ENCODE measurements around the gene OR2Z1.

DNA sequence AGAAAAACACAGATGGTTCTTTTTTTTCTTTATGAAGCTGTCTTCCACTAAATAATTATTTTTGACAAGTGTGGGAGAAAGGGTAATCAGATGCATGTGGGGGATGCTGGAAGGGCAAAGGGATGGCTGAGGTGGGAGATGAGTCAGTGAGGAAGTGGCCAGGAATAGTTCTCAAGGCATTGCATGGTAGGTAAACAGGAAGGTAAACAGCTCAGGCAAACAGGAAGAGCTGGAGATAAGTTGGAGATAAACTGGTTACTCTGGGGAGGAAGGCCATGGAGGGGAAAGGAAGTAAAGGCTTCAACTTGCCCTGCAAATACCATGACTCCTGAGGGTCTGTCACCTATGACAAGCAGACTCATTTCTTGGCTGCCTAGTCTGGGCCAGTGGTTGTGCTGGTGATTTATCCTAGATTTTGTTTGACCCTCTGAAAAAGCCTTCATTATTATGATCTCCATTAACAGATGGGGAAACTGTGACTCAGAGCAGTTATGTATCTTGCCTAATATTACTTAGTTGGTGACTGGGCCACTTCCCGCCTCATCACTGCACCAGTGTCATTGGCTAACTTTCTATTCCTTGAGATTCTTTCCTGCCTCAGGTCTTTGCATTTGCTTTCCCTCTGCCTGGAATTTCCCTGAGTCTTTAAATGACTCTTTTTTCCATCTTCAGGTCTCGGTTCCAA is 39.9 kb upstream of the OR2Z1 start:
- TF ChIP-seq SMC3 (IDR thresholded peaks at IDR 0.05): no peak
- TF ChIP-seq, protein P1, sequence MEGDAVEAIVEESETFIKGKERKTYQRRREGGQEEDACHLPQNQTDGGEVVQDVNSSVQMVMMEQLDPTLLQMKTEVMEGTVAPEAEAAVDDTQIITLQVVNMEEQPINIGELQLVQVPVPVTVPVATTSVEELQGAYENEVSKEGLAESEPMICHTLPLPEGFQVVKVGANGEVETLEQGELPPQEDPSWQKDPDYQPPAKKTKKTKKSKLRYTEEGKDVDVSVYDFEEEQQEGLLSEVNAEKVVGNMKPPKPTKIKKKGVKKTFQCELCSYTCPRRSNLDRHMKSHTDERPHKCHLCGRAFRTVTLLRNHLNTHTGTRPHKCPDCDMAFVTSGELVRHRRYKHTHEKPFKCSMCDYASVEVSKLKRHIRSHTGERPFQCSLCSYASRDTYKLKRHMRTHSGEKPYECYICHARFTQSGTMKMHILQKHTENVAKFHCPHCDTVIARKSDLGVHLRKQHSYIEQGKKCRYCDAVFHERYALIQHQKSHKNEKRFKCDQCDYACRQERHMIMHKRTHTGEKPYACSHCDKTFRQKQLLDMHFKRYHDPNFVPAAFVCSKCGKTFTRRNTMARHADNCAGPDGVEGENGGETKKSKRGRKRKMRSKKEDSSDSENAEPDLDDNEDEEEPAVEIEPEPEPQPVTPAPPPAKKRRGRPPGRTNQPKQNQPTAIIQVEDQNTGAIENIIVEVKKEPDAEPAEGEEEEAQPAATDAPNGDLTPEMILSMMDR (IDR thresholded peaks at IDR 0.05): no peak
- no peak for TF ChIP-seq ESRRA (IDR thresholded peaks at IDR 0.05; ENCODE audit: borderline replicate concordance, low read length)
- no peak for TF ChIP-seq JUN (IDR thresholded peaks at IDR 0.05)
- TF ChIP-seq, protein P2, sequence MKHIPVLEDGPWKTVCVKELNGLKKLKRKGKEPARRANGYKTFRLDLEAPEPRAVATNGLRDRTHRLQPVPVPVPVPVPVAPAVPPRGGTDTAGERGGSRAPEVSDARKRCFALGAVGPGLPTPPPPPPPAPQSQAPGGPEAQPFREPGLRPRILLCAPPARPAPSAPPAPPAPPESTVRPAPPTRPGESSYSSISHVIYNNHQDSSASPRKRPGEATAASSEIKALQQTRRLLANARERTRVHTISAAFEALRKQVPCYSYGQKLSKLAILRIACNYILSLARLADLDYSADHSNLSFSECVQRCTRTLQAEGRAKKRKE (CRISPR knock-in tag; IDR thresholded peaks at IDR 0.05; ENCODE audit: low read depth): no peak
- no peak for TF ChIP-seq BHLHE40 (IDR thresholded peaks at IDR 0.05; ENCODE audit: low read depth, low read length)
- TF ChIP-seq EP300 (IDR thresholded peaks at IDR 0.05): no peak
- no peak for TF ChIP-seq CEBPB (IDR thresholded peaks at IDR 0.05)
- TF ChIP-seq RAD21 (conservative IDR thresholded peaks at IDR 0.05 in 1 of 2, IDR thresholded peaks at IDR 0.05 in 1 of 2): no peak
- TF ChIP-seq, protein P3, sequence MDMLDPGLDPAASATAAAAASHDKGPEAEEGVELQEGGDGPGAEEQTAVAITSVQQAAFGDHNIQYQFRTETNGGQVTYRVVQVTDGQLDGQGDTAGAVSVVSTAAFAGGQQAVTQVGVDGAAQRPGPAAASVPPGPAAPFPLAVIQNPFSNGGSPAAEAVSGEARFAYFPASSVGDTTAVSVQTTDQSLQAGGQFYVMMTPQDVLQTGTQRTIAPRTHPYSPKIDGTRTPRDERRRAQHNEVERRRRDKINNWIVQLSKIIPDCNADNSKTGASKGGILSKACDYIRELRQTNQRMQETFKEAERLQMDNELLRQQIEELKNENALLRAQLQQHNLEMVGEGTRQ (IDR thresholded peaks at IDR 0.05): no peak

Data from A549 (cell line).